ENCODE measurements around the gene RTL10.

Gene RTL10

GRCh38 chr22:19811811-19812771 lies 42.6 kb downstream of the RTL10 start:
- no peak overlapping the region for H3K4me3 ChIP-seq (ENCODE audit: low read length)
- H3K4me2 ChIP-seq (ENCODE audit: low read length), result no peak overlapping the region
- no peaks in the 10 kb centered on the region for H4K20me1 ChIP-seq (ENCODE audit: control insufficient read depth, insufficient read depth, low read depth, low read length)
- H3K4me1 ChIP-seq (ENCODE audit: control insufficient read depth, low read length), result no peaks in the 10 kb centered on the region
- TF ChIP-seq EZH2phosphoT487 (IDR thresholded peaks at IDR 0.05; ENCODE audit: borderline replicate concordance, low read length) (no peak), CTCF (IDR thresholded peaks at IDR 0.05; ENCODE audit: low read depth, low read length, poor library complexity, severe bottlenecking) (no peak)
- no peaks in the 10 kb centered on the region for H3K36me3 ChIP-seq (ENCODE audit: control insufficient read depth, low read length)
- no peaks in the 10 kb centered on the region for H3K9me3 ChIP-seq (ENCODE audit: control insufficient read depth, insufficient read depth, low read length)
- no peaks in the 10 kb centered on the region for H3K79me2 ChIP-seq (ENCODE audit: control insufficient read depth, low read length)
- H3K9me2 ChIP-seq (replicated peaks; ENCODE audit: control insufficient read depth, low read length), result no peaks in the 10 kb centered on the region
- no peak overlapping the region for H3K27ac ChIP-seq (ENCODE audit: low read depth, low read length)
- no peaks in the 10 kb centered on the region for H3K27me3 ChIP-seq (ENCODE audit: control insufficient read depth, low read length)
- no peaks in the 10 kb centered on the region for H3F3A ChIP-seq (ENCODE audit: control insufficient read depth, insufficient read depth)

- Histone ChIP-seq H3K4me3 (ENCODE audit: low read length) (no peak overlapping the region), H3F3A (ENCODE audit: control insufficient read depth, insufficient read depth) (no peaks in the 10 kb centered on the region), H3K27me3 (ENCODE audit: control insufficient read depth, low read length) (no peaks in the 10 kb centered on the region), H3K9me2 (replicated peaks; ENCODE audit: control insufficient read depth, low read length) (no peaks in the 10 kb centered on the region), H3K4me1 (ENCODE audit: control insufficient read depth, low read length) (no peaks in the 10 kb centered on the region), H3K9me3 (ENCODE audit: control insufficient read depth, insufficient read depth, low read length) (no peaks in the 10 kb centered on the region), H3K79me2 (ENCODE audit: control insufficient read depth, low read length) (no peaks in the 10 kb centered on the region), H3K36me3 (ENCODE audit: control insufficient read depth, low read length) (no peaks in the 10 kb centered on the region), H3K27ac (ENCODE audit: low read depth, low read length) (no peak overlapping the region), H4K20me1 (ENCODE audit: control insufficient read depth, insufficient read depth, low read depth, low read length) (no peaks in the 10 kb centered on the region), H3K4me2 (ENCODE audit: low read length) (no peak overlapping the region)
- TF ChIP-seq EZH2phosphoT487 (IDR thresholded peaks at IDR 0.05; ENCODE audit: borderline replicate concordance, low read length), result no peak
- TF ChIP-seq CTCF (IDR thresholded peaks at IDR 0.05; ENCODE audit: low read depth, low read length, poor library complexity, severe bottlenecking), result no peak
Observed at GRCh38 chr22:19811211-19811621, 43.5 kb downstream of the RTL10 start.

GRCh38 chr22:19810381-19811201 lies 44.1 kb downstream of the RTL10 start:
- no peaks in the 10 kb centered on the region for H3K27me3 ChIP-seq (ENCODE audit: control insufficient read depth, low read length)
- no peaks in the 10 kb centered on the region for H3K9me2 ChIP-seq (replicated peaks; ENCODE audit: control insufficient read depth, low read length)
- H3K79me2 ChIP-seq (ENCODE audit: control insufficient read depth, low read length), result no peaks in the 10 kb centered on the region
- H3K36me3 ChIP-seq (ENCODE audit: control insufficient read depth, low read length), result no peaks in the 10 kb centered on the region
- no peaks in the 10 kb centered on the region for H3K4me1 ChIP-seq (ENCODE audit: control insufficient read depth, low read length)
- no peak overlapping the region for H3K4me2 ChIP-seq (ENCODE audit: low read length)
- TF ChIP-seq EZH2phosphoT487 (IDR thresholded peaks at IDR 0.05; ENCODE audit: borderline replicate concordance, low read length) (no peak), CTCF (IDR thresholded peaks at IDR 0.05; ENCODE audit: low read depth, low read length, poor library complexity, severe bottlenecking) (no peak)
- H3K4me3 ChIP-seq (ENCODE audit: low read length), result no peak overlapping the region
- no peaks in the 10 kb centered on the region for H3F3A ChIP-seq (ENCODE audit: control insufficient read depth, insufficient read depth)
- H3K9me3 ChIP-seq (ENCODE audit: control insufficient read depth, insufficient read depth, low read length), result no peaks in the 10 kb centered on the region
- no peak overlapping the region for H3K27ac ChIP-seq (ENCODE audit: low read depth, low read length)
- no peaks in the 10 kb centered on the region for H4K20me1 ChIP-seq (ENCODE audit: control insufficient read depth, insufficient read depth, low read depth, low read length)
